Dendritic cell treated with granulocyte-macrophage colony-stimulating factor and Interleukin-4, amounts not matched to agents 40 ng/mL and 50 ng/mL, for 4 days (primary cell): Measurements from ENCODE around the gene TTC28.

Source experiments
- H3K27ac Mint-ChIP-seq: one replicate; pipeline ENCODE4 v1.8.0; 2022; ENCODE audit warnings: mild to moderate bottlenecking, mixed read lengths
- H3K27me3 Mint-ChIP-seq: one replicate; pipeline ENCODE4 v1.8.0; 2022; ENCODE audit warnings: mild to moderate bottlenecking, mixed read lengths
- H3K36me3 Mint-ChIP-seq: one replicate; pipeline ENCODE4 v1.8.0; 2022; ENCODE audit warnings: low read depth, mixed read lengths
- H3K4me1 Mint-ChIP-seq: one replicate; pipeline ENCODE4 v1.8.0; 2022; ENCODE audit warnings: low read depth, mixed read lengths
- H3K4me3 Mint-ChIP-seq: one replicate; pipeline ENCODE4 v1.8.0; 2022; ENCODE audit warnings: mild to moderate bottlenecking, moderate library complexity, mixed read lengths
- H3K9me3 Mint-ChIP-seq: one replicate; pipeline ENCODE4 v1.8.0; 2022; ENCODE audit warnings: mixed read lengths
- intact Hi-C: fragments of 100-400 bp; cut with micrococcal nuclease; formaldehyde crosslinking; loops from one replicate; pipeline ENCODE4 v1.15.0; 2022

TTC28 gene

DNA sequence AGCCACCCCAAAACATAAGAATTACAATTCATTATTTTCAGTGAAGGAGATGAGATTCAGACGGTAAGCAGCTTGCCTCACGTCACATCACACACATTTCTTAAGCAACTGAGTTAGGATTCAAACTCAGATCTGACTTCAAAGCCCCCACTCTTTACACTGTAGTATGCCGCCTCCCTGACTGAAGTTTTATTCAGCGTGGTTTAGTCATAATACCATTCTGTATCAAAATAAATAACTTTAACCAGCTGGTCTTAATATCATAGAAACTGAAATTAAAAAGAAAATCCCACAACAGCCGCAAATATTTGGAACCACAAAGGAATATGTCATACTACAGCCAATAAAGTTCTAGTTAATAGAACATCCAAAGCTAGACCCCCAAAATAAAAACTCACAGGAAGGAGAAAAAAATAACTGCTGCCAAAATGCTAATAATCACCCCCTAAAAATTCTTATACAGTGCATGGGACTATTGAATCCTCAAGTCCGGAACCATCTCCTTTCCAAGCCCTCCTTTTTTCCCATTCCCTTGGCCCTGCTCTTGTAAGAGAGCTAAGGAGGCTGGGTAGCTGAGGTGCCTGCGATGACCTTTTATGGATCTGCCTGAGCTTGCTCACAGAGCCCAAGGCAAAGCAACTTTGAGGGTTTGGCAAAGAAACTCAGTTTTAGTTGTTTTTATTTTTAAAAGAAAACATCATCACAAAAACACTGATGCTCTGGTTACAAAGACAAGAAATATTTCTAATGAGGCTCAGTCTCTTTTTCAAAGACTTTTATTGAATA is 334.5 kb downstream of the TTC28 start:
- Mint-ChIP-seq H3K36me3 (no peaks in the 10 kb centered on the region), H3K4me3 (no peak overlapping the region), H3K27ac (no peak overlapping the region), H3K9me3 (peaks cover under 1% of the 10 kb centered on the region), H3K27me3 (no peaks in the 10 kb centered on the region), H3K4me1 (no peaks in the 10 kb centered on the region)
- intact Hi-C loops, result no loop called here

DNA sequence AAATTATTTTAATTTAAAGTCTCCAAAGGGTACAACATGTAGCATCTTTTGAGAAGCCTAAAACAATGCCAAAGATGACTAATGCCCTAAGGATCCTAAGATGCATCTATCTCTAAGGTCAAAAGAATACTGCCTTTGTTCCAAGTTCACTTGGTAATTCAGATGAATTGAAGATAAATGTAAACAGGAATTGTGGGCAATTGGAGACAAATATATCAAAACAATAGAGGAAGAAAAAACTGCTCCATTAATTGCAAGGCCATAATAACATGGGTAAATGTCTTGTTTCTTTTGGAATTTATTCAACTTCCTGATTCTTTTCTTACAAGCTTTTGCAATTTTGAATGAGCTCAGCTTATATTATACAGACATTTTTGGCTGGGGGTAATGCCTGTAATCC is 338.6 kb downstream of the TTC28 start:
- H3K4me3 Mint-ChIP-seq, result no peak overlapping the region
- no peaks in the 10 kb centered on the region for H3K4me1 Mint-ChIP-seq
- no peaks in the 10 kb centered on the region for H3K36me3 Mint-ChIP-seq
- H3K27ac Mint-ChIP-seq, result no peak overlapping the region
- intact Hi-C loops, result no loop called here
- no peaks in the 10 kb centered on the region for H3K27me3 Mint-ChIP-seq
- H3K9me3 Mint-ChIP-seq, result peaks cover 15% of the 10 kb centered on the region

DNA sequence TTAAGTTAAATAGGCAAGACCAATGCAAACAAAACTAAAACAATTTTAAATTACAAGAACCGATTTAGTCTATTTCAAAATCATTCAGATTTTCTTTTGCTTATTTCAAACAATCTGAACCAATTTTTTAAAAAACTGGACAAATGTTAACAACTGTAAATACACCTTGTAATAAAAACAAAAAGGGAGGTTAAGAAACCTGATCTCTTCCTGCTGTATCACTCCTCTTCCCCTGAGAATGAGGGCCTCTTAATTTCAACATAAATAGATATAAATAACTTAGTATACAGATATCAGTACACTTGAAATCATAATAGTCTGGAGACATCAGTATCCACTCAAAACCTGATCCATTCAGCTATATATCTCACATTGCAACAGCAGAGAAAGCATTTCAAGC is 346.6 kb downstream of the TTC28 start:
- intact Hi-C loops, result no loop called here
- no peaks in the 10 kb centered on the region for H3K36me3 Mint-ChIP-seq

DNA sequence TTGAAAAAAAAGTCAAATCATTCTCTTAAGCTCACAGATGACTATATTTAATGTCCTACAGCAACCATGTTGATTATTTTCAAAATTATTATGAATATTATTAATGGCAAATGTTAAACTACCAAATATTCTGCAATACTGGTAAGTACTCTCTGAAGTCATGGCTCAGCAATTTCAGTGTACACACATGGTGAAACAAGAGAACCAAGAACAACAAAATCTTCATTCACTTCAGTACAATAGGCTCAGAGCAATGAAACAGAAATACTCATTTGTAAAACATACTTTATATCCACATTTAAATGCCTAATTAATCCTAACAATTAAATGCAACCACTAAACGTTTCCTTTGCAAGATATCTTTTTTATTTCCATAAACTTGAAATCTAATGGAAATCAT is 347.2 kb downstream of the TTC28 start:
- no peaks in the 10 kb centered on the region for H3K9me3 Mint-ChIP-seq
- no peaks in the 10 kb centered on the region for H3K4me1 Mint-ChIP-seq
- intact Hi-C loops, result no loop called here
- no peaks in the 10 kb centered on the region for H3K36me3 Mint-ChIP-seq
- no peak overlapping the region for H3K27ac Mint-ChIP-seq
- no peak overlapping the region for H3K4me3 Mint-ChIP-seq
- no peaks in the 10 kb centered on the region for H3K27me3 Mint-ChIP-seq

More for the DNA sequence above, 346.6 kb downstream of the TTC28 start:
- no peaks in the 10 kb centered on the region for H3K27me3 Mint-ChIP-seq
- no peak overlapping the region for H3K4me3 Mint-ChIP-seq
- H3K27ac Mint-ChIP-seq, result no peak overlapping the region
- H3K4me1 Mint-ChIP-seq, result no peaks in the 10 kb centered on the region
- peaks cover under 1% of the 10 kb centered on the region for H3K9me3 Mint-ChIP-seq

DNA sequence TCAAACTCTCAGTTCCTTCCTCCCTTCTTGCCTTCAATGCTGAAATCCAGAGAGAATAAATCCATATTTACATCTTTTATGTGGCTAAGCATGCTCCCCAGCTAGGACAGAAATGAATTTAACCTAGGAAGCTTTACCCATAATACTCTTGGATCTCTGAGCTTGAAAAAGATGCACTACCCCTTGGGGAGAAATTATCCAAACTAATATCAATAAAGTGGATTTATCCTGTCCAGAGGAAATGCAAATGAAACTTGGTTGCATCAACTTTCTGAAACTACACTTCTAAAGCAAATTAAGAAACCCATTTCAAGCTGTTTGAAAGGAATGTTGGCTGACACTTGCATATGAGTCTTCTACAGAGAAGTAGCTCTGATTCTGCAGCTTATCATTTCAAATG is 347.9 kb downstream of the TTC28 start:
- H3K4me3 Mint-ChIP-seq, result no peak overlapping the region
- no peaks in the 10 kb centered on the region for H3K36me3 Mint-ChIP-seq
- H3K27ac Mint-ChIP-seq, result no peak overlapping the region
- no peaks in the 10 kb centered on the region for H3K27me3 Mint-ChIP-seq
- H3K9me3 Mint-ChIP-seq, result no peaks in the 10 kb centered on the region
- H3K4me1 Mint-ChIP-seq, result no peaks in the 10 kb centered on the region
- intact Hi-C loops, result no loop called here

DNA sequence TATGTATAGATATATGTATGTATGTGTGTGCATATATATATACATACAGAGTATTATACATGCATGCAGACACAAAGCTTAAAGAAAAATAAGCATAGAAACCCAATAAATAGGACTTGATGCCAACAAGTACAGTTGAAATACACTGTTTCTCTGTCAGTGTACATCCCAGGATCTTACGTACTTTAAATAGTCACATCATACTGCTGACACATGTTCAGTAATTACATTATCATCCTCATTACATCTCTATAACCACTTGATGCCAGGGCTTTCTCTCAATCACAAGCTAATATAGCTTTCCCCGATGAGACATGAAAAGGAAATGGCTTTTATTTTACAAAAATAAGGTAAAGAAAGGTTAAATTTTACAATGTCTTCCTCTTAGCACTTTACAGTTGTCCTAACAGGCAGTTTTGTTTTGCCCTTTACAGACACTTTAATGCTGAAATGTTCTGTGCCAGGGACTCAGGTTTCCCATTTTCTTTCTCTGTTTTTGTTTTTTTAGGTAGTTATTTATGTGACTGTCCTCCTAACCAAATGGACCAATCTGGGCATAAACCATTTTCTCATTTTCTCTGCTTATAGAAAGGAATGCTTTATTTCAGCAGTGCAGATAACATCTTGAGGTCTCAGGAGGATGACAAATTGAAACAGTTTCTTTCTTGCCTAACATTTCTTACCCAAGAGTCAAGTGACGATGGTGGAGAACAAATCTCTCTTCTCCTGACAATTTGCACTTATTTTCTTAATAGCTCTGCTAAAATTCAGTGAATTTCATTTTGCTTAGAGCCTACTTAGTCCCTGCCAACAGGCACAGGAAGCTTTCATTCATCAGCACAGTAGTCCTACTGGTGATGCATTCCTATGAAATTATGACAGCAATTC is 350.2 kb downstream of the TTC28 start:
- no peaks in the 10 kb centered on the region for H3K36me3 Mint-ChIP-seq
- H3K4me3 Mint-ChIP-seq, result no peak overlapping the region
- intact Hi-C loops, result no loop called here
- no peak overlapping the region for H3K27ac Mint-ChIP-seq
- no peaks in the 10 kb centered on the region for H3K4me1 Mint-ChIP-seq
- H3K27me3 Mint-ChIP-seq, result no peaks in the 10 kb centered on the region
- H3K9me3 Mint-ChIP-seq, result no peaks in the 10 kb centered on the region

DNA sequence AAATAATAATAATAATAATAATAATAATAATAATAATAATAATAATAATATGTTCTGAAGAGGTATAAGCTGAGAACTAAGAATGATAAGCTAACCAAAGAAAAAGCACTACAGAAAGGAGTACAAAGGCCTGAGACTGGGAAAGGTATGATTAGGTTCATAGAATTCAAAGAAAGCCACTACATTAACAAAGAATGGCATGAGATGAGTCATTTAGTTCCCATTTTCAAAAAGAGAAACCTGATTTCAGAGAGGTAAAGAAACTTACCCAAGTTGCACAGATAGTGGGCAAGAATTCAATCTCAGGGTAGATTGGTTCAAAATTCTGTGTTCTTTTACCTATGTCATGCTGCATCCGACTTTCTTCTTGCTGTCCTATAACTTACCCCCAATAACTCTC is 350.9 kb downstream of the TTC28 start:
- Mint-ChIP-seq H3K9me3 (no peaks in the 10 kb centered on the region), H3K27me3 (no peaks in the 10 kb centered on the region), H3K4me3 (no peak overlapping the region), H3K27ac (no peak overlapping the region), H3K4me1 (no peaks in the 10 kb centered on the region), H3K36me3 (no peaks in the 10 kb centered on the region)
- intact Hi-C loops, result no loop called here

DNA sequence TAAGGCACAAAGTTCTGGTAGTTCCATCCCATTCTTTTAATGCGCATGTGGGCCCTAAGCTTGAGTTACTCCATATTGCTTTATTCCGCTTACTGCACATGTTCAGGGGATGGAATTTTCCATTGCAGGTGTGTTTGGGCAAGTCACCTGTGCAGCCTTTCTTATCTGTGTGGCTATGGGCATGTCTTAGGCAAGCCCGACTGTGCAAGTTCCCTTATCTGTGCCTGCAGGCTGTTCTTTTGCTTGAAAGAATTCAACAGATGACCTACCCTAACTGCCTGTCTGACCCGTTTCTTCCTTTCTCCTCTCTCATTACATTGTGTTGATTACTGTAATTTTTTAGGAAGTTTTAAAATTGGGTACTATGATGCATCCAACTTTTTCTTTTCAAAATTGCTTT is 363.6 kb downstream of the TTC28 start:
- H3K27me3 Mint-ChIP-seq, result no peaks in the 10 kb centered on the region
- no peaks in the 10 kb centered on the region for H3K36me3 Mint-ChIP-seq
- H3K27ac Mint-ChIP-seq, result no peak overlapping the region
- H3K4me1 Mint-ChIP-seq, result no peaks in the 10 kb centered on the region
- no peak overlapping the region for H3K4me3 Mint-ChIP-seq
- H3K9me3 Mint-ChIP-seq, result no peaks in the 10 kb centered on the region
- intact Hi-C loops, result no loop called here

DNA sequence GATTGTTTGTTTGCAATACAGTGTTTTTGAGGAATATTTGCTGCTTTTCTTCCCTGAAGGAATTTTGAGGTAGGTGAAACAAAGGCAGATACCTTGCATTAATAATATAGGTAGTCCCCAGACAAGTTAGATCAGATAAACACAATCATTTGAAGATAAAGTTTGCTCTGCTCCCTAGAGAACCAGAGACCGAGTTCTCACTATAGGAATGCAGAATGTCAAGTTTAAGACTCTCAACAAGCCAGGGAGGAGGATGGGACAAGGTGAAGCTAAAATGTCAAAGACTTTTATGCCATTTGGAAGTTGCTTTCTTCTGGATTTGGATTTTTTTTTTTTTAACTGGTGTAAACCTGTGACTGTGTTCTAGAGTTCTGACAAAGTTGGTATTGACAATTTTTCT is 364.7 kb downstream of the TTC28 start:
- intact Hi-C loops, result no loop called here
- H3K36me3 Mint-ChIP-seq, result no peaks in the 10 kb centered on the region
- no peaks in the 10 kb centered on the region for H3K4me1 Mint-ChIP-seq
- H3K27ac Mint-ChIP-seq, result no peak overlapping the region
- no peaks in the 10 kb centered on the region for H3K27me3 Mint-ChIP-seq
- no peaks in the 10 kb centered on the region for H3K9me3 Mint-ChIP-seq
- H3K4me3 Mint-ChIP-seq, result no peak overlapping the region

DNA sequence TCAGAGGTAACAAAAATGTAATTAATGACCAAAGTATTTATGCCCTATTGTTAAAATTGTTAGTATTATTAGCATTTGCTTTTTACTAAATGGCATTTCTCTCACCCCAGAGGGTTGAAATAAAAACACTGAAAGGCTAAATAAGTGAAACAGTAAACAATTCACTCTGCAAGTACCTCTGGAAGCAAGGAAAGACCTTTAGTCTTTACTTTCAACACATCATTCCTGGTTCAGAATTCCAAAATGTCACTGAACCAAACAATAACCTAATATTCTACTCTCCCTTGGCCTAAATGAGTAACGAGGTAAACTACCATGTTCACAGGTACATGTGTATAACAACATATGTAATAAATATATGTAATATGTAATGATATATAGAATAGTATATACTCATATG is 369.3 kb downstream of the TTC28 start:
- no peaks in the 10 kb centered on the region for H3K27me3 Mint-ChIP-seq
- H3K27ac Mint-ChIP-seq, result no peak overlapping the region
- no peaks in the 10 kb centered on the region for H3K36me3 Mint-ChIP-seq
- no peaks in the 10 kb centered on the region for H3K4me1 Mint-ChIP-seq
- no peak overlapping the region for H3K4me3 Mint-ChIP-seq
- no peaks in the 10 kb centered on the region for H3K9me3 Mint-ChIP-seq
- intact Hi-C loops, result no loop called here

DNA sequence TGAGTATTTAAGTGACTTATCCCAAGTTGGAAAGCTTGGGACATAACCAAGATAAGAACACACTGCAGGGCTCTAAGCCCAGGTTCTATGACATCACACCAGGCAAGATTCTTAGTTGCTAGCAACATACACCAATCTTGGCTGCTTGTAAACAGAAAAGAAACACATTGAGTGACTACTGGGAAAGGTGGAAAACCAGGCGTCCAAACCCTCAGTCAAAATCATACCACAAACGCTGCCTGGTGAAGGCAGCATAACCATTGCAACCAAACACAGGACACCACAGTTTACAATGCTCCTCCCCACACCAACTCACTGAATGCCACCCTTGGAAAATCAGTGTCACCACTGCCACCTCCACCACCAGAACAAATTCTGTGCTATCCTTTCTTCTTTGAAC is 379.9 kb downstream of the TTC28 start:
- intact Hi-C loops, result loop anchor here (10.0 kb wide), 1 partner anchor 145 kb away; no protein-coding TSS in a partner anchor
- Mint-ChIP-seq H3K4me1 (peaks cover 17% of the 10 kb centered on the region), H3K4me3 (no peak overlapping the region), H3K9me3 (no peaks in the 10 kb centered on the region), H3K27ac (no peak overlapping the region), H3K27me3 (no peaks in the 10 kb centered on the region), H3K36me3 (no peaks in the 10 kb centered on the region)

DNA sequence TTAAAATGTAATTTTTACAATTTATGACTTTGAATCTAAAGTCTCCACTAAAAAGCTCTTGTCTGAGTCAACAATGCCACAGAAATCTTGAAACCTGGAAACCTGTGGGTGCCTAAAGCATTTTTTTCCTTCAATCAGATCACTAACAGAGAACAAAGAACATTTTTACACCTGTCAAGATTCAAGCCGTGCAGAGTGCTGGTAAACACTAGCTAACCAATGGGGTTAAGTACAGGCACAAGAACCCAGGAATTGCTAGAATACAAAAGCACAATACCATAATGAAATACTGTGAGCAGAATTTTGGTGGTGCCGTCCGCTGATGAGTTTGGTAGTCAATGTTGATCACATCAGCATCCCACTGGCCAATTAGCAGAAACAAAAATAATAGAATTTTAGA is 380.3 kb downstream of the TTC28 start:
- H3K36me3 Mint-ChIP-seq, result no peaks in the 10 kb centered on the region
- H3K4me1 Mint-ChIP-seq, result peaks cover 17% of the 10 kb centered on the region
- H3K27me3 Mint-ChIP-seq, result no peaks in the 10 kb centered on the region
- no peak overlapping the region for H3K4me3 Mint-ChIP-seq
- no peak overlapping the region for H3K27ac Mint-ChIP-seq
- no peaks in the 10 kb centered on the region for H3K9me3 Mint-ChIP-seq
- intact Hi-C loops, result loop anchor here (10.0 kb wide), 1 partner anchor 145 kb away; no protein-coding TSS in a partner anchor

DNA sequence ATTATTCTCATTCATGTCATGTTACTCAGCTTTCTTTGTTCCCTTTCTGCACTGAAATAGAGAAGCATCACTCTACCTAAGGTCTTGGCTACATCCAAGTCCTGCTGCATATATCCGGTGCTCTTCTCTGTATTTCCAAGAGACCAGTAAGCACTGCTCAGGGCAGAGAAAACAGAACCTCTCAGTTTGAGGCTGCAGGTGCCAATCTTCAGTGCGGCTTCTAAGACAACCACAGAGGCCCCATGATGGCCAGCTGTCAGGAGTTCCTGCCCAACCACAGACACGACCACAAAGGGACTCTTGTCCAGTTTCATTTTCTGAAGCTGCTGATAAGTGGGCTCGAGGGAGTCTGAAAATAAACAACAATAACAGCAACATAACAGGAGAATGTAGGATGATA is 382.1 kb downstream of the TTC28 start:
- Mint-ChIP-seq H3K27ac (no peak overlapping the region), H3K4me1 (peaks cover 17% of the 10 kb centered on the region), H3K27me3 (no peaks in the 10 kb centered on the region), H3K36me3 (no peaks in the 10 kb centered on the region), H3K9me3 (no peaks in the 10 kb centered on the region), H3K4me3 (no peak overlapping the region)
- intact Hi-C loops, result loop anchor here (10.0 kb wide), 1 partner anchor 147 kb away; no protein-coding TSS in a partner anchor

DNA sequence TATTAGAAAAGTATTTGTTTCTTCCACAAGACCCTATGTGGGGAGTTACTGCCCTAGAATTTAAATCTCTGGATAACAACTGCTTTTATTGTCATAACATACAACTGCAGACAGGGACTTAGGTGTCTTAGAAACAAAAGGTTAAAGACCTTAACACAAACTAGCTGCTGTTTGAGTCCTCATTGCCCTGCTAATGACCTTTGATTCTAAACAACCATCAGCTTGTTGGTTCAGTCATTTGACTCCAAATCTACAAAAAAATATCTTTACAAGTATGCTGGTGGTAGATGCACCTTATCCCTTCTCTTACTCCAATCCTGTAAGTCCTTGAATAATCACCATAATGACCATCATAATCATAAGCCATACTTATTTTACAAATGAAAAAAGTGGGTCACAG is 383.2 kb downstream of the TTC28 start:
- Mint-ChIP-seq H3K36me3 (no peaks in the 10 kb centered on the region), H3K4me3 (no peak overlapping the region), H3K27ac (no peak overlapping the region), H3K9me3 (no peaks in the 10 kb centered on the region), H3K4me1 (peaks cover 17% of the 10 kb centered on the region), H3K27me3 (no peaks in the 10 kb centered on the region)
- intact Hi-C loops, result loop anchor here (10.0 kb wide), 1 partner anchor 148 kb away; no protein-coding TSS in a partner anchor
